IPS-20b (cell line): ENCODE measurements around the gene SLC26A9.

Experiments
- H3K27ac ChIP-seq: one replicate; pipeline ENCODE4 v1.5.1; 2013; ENCODE audit warnings: low read length
- H3K27me3 ChIP-seq: 2 replicates; pipeline ENCODE4 v1.6.1; 2013; ENCODE audit warnings: mild to moderate bottlenecking, low read length, inconsistent platforms; ENCODE audit not compliant: insufficient read depth
- H3K36me3 ChIP-seq: 2 replicates; pipeline ENCODE4 v1.6.1; 2013; ENCODE audit warnings: low read depth, mild to moderate bottlenecking, inconsistent platforms, low read length, moderate library complexity; ENCODE audit not compliant: insufficient read depth
- H3K4me1 ChIP-seq: 2 replicates; pipeline ENCODE4 v1.6.1; 2013; ENCODE audit warnings: mild to moderate bottlenecking, control low read depth, inconsistent platforms, low read length, moderate library complexity; ENCODE audit not compliant: insufficient read depth
- H3K4me3 ChIP-seq: 2 replicates; pipeline ENCODE4 v1.5.1; 2013; ENCODE audit warnings: mild to moderate bottlenecking, low read length, inconsistent platforms
- H3K9ac ChIP-seq: 2 replicates; pipeline ENCODE4 v1.6.1; 2013; ENCODE audit warnings: low read depth, mild to moderate bottlenecking, inconsistent platforms, low read length, moderate library complexity
- H3K9me3 ChIP-seq: 2 replicates; pipeline ENCODE4 v1.6.1; 2013; ENCODE audit warnings: mild to moderate bottlenecking, low read depth, low read length, inconsistent platforms; ENCODE audit not compliant: insufficient read depth

The SLC26A9 gene

DNA sequence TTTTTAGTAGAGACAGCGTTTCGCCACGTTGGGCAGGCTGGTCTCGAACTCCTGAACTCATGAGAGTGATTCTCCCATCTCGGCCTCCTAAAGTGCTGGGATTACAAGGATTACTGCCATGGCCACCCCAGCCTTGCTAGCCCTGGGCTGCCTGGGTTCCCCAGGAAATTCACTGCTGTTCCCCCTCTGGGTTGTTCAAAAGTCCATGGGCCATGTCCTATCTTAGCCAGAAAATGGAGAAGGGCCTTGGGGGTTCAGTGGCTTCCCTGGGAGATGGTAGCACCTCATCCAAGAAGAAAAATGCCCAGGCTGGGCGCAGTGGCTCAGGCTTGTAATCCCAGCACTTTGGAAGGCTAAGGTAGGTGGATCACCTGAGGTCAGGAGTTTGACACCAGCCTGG is 20.9 kb downstream of the SLC26A9 start:
- Histone ChIP-seq H3K27me3 (no peaks in the 10 kb centered on the region), H3K9me3 (no peaks in the 10 kb centered on the region), H3K36me3 (no peaks in the 10 kb centered on the region), H3K4me3 (no peak overlapping the region), H3K9ac (no peak overlapping the region), H3K4me1 (no peaks in the 10 kb centered on the region), H3K27ac (no peak overlapping the region)

DNA sequence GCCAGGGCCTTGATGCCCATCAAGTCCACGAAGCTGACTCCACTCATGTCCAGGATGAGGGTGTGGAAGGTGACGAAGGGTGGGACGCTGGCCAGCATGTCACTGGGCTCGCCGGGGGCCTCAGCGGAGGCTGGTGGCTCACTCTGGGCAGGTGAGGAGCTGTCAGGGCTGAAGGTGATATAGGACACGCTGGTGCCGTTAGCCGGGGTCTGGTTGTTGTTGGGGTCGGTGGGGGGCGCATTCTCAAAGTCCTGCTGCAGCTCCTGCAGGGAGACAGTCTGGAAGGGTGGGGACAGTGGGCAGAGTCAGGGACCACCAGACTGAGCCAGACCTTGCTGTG is 21.7 kb downstream of the SLC26A9 start:
- H3K4me3 ChIP-seq = no peak overlapping the region
- H3K4me1 ChIP-seq = no peaks in the 10 kb centered on the region
- H3K27me3 ChIP-seq = no peaks in the 10 kb centered on the region
- no peak overlapping the region for H3K9ac ChIP-seq
- no peak overlapping the region for H3K27ac ChIP-seq
- H3K36me3 ChIP-seq = no peaks in the 10 kb centered on the region
- no peaks in the 10 kb centered on the region for H3K9me3 ChIP-seq

DNA sequence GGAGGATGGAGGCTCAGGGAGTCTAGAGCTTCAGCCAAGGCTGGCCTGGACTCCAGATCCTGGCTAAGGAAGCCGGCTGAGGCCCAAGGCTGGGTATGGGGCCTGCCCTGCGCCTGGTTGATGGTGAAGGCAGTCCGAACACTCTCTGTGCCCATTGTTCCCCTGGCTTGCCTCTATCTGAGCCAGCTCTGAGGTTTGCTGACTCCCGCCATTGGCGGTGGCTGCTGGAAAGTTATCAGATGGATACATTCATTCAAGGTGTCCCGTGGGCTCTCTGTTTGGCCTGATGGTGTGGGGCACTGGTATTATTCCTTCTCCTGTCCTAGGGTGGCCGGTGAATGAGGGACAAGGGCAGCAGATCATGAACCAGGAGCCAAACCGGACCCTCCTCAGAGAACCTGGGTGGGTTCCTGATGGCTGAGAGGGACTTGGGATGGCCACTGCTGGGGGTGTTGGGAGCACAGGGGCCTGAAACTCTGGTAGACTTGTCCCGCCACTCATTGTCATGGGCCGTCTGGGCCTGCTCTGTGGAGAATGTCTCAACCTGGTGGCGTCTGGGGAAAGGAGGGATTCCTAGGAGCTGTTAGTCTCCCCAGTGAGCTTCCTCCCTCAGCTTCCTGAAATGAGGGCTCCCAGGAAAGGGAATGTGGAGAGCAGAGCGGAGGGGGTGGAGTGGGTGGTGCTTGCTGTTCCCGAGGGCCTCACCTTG is 22.2 kb downstream of the SLC26A9 start:
- Histone ChIP-seq H3K9ac (no peak overlapping the region), H3K4me1 (no peaks in the 10 kb centered on the region), H3K4me3 (no peak overlapping the region), H3K27me3 (no peaks in the 10 kb centered on the region), H3K27ac (no peak overlapping the region), H3K36me3 (no peaks in the 10 kb centered on the region), H3K9me3 (no peaks in the 10 kb centered on the region)

DNA sequence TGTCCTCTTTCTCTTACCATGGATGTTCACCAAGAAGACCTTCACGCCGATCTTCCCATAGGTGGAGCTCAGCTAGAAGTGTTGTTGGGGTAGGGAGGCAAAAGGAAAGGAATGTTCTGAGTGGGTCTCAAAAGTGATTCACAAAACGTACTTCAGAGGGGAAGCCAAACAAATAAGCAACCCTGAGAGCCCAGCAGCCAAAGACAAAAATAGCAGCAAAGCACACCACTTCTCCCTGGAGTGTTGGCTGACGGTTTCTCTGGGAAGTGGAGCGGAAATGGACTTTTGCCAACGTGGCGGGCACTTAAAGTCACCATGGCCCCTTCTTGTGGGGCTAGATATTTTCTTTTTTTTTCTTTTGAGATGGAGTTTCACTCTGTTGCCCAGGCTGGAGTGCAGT is 23.1 kb downstream of the SLC26A9 start:
- H3K4me3 ChIP-seq = no peak overlapping the region
- no peak overlapping the region for H3K9ac ChIP-seq
- no peak overlapping the region for H3K27ac ChIP-seq
- H3K36me3 ChIP-seq = no peaks in the 10 kb centered on the region
- no peaks in the 10 kb centered on the region for H3K4me1 ChIP-seq
- H3K9me3 ChIP-seq = no peaks in the 10 kb centered on the region
- no peaks in the 10 kb centered on the region for H3K27me3 ChIP-seq

DNA sequence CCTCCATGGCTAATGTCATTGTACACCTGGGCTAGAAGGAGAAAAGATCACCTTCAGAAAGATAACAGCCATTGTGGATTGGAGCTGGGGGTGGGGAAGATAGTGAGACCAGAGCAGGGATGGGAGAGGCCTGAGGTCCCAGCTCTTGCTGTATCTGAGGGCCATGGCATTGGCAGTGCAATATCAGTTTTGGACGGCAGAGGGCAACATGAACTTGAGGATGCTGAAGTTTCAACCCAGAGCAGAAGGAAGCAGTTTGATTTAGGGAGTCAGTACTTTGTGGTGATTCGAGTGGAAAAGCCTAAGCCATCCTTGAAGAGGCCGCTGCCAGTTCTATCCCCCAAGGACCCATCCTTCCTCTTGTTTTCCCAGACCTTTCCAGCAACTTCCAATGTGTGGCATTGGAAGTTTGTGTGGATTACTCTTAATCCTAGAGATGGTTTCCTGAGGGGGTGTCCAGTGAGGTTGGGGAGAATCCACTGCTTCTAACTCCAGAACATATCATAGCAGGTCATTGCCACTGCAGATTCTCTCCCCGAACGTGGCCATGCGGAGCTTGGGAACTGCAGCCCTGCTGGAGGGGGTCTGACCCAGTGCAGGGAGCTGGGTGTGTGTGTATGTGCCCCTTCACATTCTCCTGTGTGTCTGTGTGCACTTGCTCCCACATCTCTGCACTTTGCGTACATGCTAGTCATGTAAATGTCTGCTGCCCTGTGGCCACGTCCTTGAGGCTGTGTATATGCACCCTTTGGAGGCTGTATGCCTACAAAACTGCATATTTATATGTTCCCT is 24.1 kb downstream of the SLC26A9 start:
- Histone ChIP-seq H3K9me3 (no peaks in the 10 kb centered on the region), H3K9ac (no peak overlapping the region), H3K27ac (no peak overlapping the region), H3K4me3 (no peak overlapping the region), H3K36me3 (no peaks in the 10 kb centered on the region), H3K27me3 (no peaks in the 10 kb centered on the region), H3K4me1 (no peaks in the 10 kb centered on the region)

DNA sequence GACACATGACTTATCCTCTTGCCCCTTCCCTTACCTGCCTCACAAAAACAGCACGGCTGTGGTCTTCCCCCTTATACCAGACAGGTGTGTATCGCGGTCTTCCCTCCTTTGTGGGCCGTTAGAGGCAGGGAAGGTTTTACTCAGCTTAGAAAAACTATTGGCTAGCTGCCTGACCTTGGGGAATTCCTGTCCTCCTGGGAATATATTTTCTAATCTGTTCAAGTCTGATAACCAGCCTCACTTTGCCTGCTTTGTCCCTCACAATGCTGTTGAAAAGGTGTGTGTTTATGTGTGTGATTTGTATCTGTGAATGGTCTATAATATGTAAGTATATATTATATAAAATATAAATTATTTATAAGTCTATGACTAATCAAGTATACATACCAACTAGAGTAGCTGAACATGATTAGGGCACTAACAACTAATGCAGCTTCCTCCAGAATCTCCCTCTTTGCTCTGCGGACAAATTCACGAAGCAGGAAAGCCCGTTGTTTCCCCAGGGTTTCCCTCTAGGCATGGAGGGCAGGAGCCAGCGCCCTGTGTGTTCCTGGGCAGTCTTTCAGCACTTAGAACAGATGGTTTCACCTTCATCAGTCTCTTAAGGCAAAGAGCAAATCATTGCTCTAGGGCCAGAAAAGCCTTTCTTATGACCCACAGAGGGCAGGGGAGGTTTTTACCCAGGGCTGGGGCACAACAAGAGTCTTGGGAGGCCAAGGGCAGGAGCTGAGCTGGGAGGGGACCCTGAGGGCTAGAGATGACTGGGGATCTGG is 25.6 kb downstream of the SLC26A9 start:
- Histone ChIP-seq H3K27me3 (no peaks in the 10 kb centered on the region), H3K9ac (no peak overlapping the region), H3K4me1 (no peaks in the 10 kb centered on the region), H3K27ac (no peak overlapping the region), H3K9me3 (no peaks in the 10 kb centered on the region), H3K4me3 (no peak overlapping the region), H3K36me3 (no peaks in the 10 kb centered on the region)

DNA sequence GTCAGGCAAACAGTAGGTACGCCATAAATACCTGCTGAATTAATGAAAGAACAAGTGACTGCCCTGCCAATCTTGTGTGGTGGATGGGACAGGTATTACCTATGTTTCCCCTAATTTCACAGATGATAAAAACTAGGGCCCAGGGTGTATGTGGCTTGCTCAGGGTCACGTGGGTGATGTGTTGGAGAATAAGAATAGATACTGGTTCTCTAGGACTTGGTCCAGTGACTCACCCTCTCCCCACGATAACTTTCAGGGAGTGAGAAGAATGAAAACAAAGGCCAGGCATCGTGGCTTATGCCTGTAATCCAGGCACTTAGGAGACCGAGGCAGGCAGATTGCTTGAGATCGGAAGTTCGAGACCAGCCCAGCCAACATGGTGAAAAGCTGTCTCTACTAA is 26.7 kb downstream of the SLC26A9 start:
- H3K27me3 ChIP-seq = no peaks in the 10 kb centered on the region
- H3K27ac ChIP-seq = no peak overlapping the region
- H3K36me3 ChIP-seq = no peaks in the 10 kb centered on the region
- H3K9ac ChIP-seq = no peak overlapping the region
- no peak overlapping the region for H3K4me3 ChIP-seq
- no peaks in the 10 kb centered on the region for H3K9me3 ChIP-seq
- H3K4me1 ChIP-seq = no peaks in the 10 kb centered on the region

DNA sequence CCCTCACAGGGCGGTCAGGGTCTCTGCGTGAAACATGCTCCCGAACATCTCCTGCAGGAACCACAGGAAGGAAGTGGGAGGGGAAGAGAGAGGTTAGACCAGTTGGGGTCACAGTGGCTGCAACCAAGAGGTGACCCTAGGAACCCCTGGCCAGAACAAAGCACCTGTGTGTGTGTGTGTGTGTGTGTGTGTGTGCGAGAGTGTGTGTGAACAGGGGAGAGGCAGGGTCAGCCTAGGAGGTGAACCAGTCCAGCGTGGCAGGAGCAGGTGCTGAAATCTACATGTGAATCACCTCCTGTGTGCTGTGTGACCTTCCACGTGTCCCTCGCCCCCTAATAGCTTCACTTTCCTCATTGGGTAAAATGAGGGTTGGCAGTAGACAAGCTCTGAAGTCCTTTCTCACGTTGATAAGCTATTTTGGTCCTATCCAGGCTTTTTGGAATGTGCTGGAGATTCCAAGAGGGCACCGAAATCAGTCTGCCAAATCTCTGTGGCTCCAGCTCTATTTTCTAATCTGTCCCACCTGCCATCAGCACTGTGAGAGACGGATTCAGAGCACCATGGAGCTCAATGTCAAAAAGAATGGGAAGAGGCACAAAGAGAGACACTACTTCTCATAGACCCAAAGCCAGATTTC is 27.8 kb downstream of the SLC26A9 start:
- no peaks in the 10 kb centered on the region for H3K9me3 ChIP-seq
- H3K27me3 ChIP-seq = no peaks in the 10 kb centered on the region
- no peaks in the 10 kb centered on the region for H3K36me3 ChIP-seq
- no peak overlapping the region for H3K4me3 ChIP-seq
- no peak overlapping the region for H3K9ac ChIP-seq
- no peaks in the 10 kb centered on the region for H3K4me1 ChIP-seq
- H3K27ac ChIP-seq = no peak overlapping the region

DNA sequence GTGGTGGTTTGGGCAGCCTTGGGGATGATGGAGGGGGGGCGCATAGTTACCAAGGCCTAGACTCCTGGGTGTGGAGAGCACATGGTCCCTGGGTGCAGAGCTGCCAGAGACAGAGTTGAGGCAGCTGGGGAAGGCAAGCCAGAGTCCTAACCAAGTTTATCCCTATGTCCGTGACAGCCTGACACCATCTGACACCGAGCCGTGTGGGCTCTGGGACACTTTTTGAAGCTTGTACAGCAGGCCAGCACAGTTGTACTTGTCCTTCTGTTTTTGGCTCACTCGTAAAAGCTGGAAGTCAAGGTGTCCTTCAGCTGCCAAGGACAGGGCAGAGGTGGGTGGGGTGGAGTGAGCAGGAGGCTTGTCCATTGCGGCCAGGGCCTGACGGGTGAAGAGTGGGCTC is 28.5 kb downstream of the SLC26A9 start:
- Histone ChIP-seq H3K36me3 (no peaks in the 10 kb centered on the region), H3K4me1 (no peaks in the 10 kb centered on the region), H3K9me3 (no peaks in the 10 kb centered on the region), H3K27me3 (no peaks in the 10 kb centered on the region), H3K4me3 (no peak overlapping the region), H3K9ac (no peak overlapping the region), H3K27ac (no peak overlapping the region)

DNA sequence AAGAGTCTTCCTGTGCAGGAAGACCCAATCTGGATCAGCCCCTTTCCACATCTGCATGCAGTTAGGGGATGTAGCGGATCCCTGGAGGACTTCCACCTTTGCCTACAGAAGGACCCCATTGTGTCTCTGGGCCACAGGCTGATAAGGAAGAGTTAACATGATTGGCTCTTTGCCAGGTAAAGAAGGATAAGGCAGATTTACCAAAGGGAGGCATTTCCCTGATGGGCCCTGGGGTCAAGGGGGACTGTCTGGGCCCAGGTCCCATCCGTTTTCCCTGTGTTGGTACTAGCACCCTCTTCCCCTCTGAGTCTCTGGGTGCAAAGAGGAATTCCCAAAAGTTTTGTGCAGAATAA is 29.1 kb downstream of the SLC26A9 start:
- Histone ChIP-seq H3K27me3 (no peaks in the 10 kb centered on the region), H3K36me3 (no peaks in the 10 kb centered on the region), H3K4me1 (no peaks in the 10 kb centered on the region), H3K27ac (no peak overlapping the region), H3K9ac (no peak overlapping the region), H3K4me3 (no peak overlapping the region), H3K9me3 (no peaks in the 10 kb centered on the region)

DNA sequence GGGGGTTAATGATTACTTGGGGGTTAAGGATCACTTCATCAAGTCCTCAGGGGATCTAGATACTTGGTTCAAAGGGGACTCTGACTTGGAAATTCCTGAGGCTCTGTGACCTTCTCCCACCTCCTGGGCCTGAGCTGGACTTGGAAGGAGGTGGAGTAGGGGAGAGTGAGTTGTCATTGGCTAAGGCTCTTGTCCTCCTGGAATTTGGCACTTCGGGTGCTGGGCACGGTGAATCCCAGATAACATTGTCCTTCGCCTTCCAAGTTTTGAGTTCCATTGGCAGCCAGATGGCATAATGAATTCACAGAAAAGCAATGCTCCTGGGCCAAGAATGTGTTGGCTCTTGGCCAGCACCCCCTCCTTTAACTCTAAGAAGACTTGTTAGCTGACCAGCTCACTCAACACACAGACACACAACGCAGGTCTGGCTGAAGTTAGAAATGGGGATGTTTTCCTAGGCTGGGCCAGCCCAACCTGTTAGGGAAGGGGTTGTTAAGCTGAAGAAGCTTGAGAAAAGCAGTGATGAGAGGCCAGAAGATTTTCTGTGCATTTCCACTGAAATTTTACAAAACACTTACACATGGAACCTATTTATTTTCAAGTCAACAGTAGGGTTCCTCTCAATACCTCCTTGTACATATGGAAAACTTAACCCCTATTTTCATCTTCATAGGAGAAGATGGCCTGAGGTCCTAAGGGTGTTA is 29.7 kb downstream of the SLC26A9 start:
- Histone ChIP-seq H3K9ac (no peak overlapping the region), H3K4me1 (no peaks in the 10 kb centered on the region), H3K36me3 (no peaks in the 10 kb centered on the region), H3K27ac (no peak overlapping the region), H3K27me3 (no peaks in the 10 kb centered on the region), H3K9me3 (no peaks in the 10 kb centered on the region), H3K4me3 (no peak overlapping the region)
